ENCODE data around the gene LGALS7. TPM values are rescaled to one million over a fixed set of nuclear protein-coding genes. Genes with fewer than 3 reads are reported as not detected.

LGALS7 gene
- total RNA-seq, 3 donors from 2014 or later: not detected

DNA sequence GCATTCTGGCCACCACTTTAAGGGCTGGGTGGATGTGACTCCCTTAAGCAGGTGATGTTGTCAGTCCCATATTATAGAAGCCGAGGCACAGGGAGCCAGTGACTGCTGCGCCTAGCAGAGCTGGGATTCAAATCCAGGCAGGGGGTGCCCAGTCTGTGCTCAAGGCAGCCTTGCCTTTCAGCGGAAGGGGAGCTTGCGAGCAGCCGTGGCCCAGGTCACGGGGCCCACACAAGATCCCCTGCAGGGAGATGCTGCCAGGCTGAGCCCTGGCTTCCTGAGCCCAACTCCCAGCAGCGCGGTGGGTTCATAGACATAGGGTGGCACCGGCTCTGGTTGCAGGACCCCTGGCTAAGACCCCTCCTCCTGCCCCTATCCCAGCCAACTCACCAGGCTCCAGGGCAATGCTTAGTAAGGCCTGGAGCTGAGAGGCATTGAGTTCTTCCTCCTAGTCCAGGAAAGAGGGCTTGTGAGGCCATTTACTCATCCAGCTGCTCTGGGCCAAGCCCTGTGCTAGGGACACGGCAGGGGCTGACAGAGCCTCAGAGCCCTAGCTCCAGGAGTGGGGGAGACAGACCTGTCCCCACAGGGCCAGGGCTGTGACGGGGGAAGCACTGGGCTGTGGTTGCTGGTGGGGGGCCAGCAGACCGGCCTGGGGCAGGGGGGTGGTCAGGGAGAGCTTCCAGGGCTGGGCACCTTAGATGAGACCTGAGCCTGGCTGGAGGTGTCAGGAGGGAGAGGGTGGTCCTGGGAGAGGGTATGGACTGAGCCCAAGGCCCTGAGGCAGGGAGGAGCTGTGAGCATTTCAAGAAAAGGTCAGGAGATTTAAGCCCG, 38.7 kb downstream of the LGALS7 start:
- intact Hi-C loops (cut with DNase I, micrococcal nuclease): no loop called here
- Histone ChIP-seq H3K4me3 (no peak overlapping the region), H3K9me3 (no peaks in the 10 kb centered on the region), H3K36me3 (ENCODE audit: low read depth) (no peaks in the 10 kb centered on the region), H3K4me1 (ENCODE audit: low read depth) (peaks cover 40% of the 10 kb centered on the region)
- TF ChIP-seq, protein P1, sequence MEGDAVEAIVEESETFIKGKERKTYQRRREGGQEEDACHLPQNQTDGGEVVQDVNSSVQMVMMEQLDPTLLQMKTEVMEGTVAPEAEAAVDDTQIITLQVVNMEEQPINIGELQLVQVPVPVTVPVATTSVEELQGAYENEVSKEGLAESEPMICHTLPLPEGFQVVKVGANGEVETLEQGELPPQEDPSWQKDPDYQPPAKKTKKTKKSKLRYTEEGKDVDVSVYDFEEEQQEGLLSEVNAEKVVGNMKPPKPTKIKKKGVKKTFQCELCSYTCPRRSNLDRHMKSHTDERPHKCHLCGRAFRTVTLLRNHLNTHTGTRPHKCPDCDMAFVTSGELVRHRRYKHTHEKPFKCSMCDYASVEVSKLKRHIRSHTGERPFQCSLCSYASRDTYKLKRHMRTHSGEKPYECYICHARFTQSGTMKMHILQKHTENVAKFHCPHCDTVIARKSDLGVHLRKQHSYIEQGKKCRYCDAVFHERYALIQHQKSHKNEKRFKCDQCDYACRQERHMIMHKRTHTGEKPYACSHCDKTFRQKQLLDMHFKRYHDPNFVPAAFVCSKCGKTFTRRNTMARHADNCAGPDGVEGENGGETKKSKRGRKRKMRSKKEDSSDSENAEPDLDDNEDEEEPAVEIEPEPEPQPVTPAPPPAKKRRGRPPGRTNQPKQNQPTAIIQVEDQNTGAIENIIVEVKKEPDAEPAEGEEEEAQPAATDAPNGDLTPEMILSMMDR (IDR thresholded peaks at IDR 0.05): no peak
- ATAC-seq: peak; percentile 37
- peak; percentile 59 to 79 (median 63) for DNase-seq

DNA sequence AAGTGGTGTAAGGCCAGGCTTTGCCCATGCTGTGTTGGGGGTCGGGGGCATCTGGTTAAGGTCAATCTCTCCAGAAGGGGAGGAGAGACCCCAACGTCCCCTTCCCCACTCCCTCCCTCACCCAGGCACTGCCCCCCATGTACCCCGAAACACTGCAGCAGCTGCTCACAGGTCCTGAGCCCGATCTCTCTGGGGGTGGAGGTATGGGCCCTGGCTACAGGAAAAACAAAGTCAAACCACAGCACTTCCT, 39.2 kb downstream of the LGALS7 start:
- ATAC-seq (no peak), DNase-seq (peak in 1 of 3 donors; percentile 60)
- intact Hi-C loops (cut with DNase I, micrococcal nuclease): no loop called here
- H3K9me3 ChIP-seq: no peaks in the 10 kb centered on the region
- TF ChIP-seq, protein P1 (IDR thresholded peaks at IDR 0.05): no peak
- H3K4me3 ChIP-seq: no peak overlapping the region
- H3K36me3 ChIP-seq (ENCODE audit: low read depth): no peaks in the 10 kb centered on the region
- H3K4me1 ChIP-seq (ENCODE audit: low read depth): peaks cover 40% of the 10 kb centered on the region

DNA sequence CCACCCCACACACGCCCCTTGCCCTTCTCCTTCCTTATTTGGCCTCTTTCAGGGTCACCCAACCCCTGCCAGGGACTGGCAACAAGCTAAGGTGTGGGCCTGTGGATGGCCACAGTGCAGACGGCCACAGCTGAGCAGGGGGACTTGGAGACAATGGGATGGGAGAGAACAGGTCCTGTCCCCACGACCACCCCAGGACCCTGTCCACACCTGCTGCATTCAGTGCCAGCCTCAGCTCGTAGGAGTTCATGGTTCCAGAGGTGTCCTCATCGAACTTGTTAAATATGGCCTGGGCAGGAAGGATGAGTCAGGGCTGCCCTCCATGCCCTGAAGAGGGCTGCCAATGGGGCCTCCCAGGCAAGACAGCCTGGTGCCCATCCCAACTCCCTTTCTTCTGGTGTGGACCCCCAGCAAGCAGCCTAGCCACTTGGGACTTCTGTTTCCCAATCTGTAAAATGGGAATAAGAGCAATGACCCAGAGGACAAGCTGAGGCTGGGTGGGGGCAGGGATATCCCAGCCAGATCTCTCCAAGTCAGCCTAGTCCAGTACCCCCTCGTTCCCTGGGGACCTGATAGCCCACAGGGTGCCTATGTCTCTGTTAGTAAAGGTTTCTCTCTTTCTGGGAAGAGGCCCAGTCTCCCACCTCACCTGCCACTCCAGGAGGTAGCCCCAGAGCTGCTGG, 39.7 kb downstream of the LGALS7 start:
- H3K36me3 ChIP-seq (ENCODE audit: low read depth): no peaks in the 10 kb centered on the region
- ATAC-seq (no peak), DNase-seq (peak in 1 of 3 donors; percentile 53)
- H3K4me3 ChIP-seq: no peak overlapping the region
- TF ChIP-seq, protein P1 (IDR thresholded peaks at IDR 0.05): no peak
- peaks cover 40% of the 10 kb centered on the region for H3K4me1 ChIP-seq (ENCODE audit: low read depth)
- intact Hi-C loops (cut with DNase I, micrococcal nuclease): no loop called here
- no peaks in the 10 kb centered on the region for H3K9me3 ChIP-seq

DNA sequence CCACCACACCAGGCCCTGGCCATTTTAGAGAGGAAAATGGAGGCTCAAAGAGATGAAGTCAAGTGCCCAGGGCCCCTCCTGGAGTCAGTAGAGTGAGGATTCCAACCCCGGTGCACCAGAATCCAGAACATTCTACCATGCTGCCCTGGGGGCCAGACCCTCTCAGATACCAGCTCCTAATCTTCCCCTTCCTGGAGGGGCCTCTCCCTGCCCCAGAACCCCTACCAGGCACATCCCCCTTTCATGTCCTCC, 40.1 kb downstream of the LGALS7 start:
- DNase-seq: no peak
- intact Hi-C loops (cut with DNase I, micrococcal nuclease): no loop called here

DNA sequence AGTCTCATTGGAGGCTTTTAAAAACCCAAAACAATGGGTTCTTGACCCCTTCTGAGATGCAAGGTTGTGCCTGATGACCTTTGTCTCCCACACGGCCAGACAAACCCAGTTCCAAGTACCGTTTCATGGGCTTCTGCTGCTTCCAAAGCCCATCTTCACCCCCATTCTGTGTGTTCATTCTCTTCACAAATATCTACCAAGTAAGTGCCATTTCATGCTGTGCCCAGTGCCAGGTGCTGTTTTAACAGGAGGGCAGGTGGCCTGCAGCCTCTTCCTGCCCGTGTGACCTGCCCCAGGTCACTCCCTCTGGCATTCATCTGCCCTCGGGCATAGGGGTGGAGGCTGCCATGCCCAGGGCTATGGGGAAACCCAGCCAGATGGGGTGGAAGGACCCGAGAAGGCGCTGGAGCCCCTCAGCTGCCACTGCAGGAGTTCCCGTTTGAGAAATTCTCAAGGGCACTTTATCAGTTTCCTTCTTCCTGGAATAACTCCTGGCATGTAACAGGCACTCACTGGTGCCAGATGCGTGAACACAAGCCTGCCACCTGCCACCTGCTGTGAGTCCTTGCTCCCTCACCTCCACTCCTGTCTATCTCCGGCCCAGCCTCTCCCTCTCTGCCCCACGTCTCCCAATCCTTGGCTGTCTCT, 41.5 kb downstream of the LGALS7 start:
- H3K4me1 ChIP-seq (ENCODE audit: low read depth): peaks cover 40% of the 10 kb centered on the region
- no peaks in the 10 kb centered on the region for H3K9me3 ChIP-seq
- peaks cover 7% of the 10 kb centered on the region for H3K36me3 ChIP-seq (ENCODE audit: low read depth)
- TF ChIP-seq, protein P1 (IDR thresholded peaks at IDR 0.05): no peak
- ATAC-seq (peak; percentile 50), DNase-seq (peak; percentile 74 to 82 (median 78))
- intact Hi-C loops (cut with DNase I, micrococcal nuclease): no loop called here
- no peak overlapping the region for H3K4me3 ChIP-seq

More for the DNA sequence above, 40.1 kb downstream of the LGALS7 start:
- no peaks in the 10 kb centered on the region for H3K9me3 ChIP-seq
- TF ChIP-seq, protein P1 (IDR thresholded peaks at IDR 0.05): no peak
- ATAC-seq: no peak
- peaks cover 40% of the 10 kb centered on the region for H3K4me1 ChIP-seq (ENCODE audit: low read depth)
- H3K36me3 ChIP-seq (ENCODE audit: low read depth): no peaks in the 10 kb centered on the region
- H3K4me3 ChIP-seq: no peak overlapping the region

Data from mucosa of descending colon (tissue), 3 donors.